ENCODE measurements around the gene PBRM1.

PBRM1 gene

GRCh38 chr3:52625041-52625440 is 60.7 kb downstream of the PBRM1 start:
- no peak for TF ChIP-seq SIN3A (IDR thresholded peaks at IDR 0.05; ENCODE audit: borderline replicate concordance, insufficient read depth, low read length)
- TF ChIP-seq TAF1 (IDR thresholded peaks at IDR 0.05; ENCODE audit: borderline replicate concordance, insufficient read depth, low read length) = no peak
- no peak for TF ChIP-seq POLR2AphosphoS5 (IDR thresholded peaks at IDR 0.05; ENCODE audit: low read depth, low read length)
- no peak for TF ChIP-seq FOXP2 (optimal IDR thresholded peaks at IDR 0.05; ENCODE audit: borderline replicate concordance, extremely low read depth, extremely low read length, insufficient read depth)
- TF ChIP-seq, protein P1, sequence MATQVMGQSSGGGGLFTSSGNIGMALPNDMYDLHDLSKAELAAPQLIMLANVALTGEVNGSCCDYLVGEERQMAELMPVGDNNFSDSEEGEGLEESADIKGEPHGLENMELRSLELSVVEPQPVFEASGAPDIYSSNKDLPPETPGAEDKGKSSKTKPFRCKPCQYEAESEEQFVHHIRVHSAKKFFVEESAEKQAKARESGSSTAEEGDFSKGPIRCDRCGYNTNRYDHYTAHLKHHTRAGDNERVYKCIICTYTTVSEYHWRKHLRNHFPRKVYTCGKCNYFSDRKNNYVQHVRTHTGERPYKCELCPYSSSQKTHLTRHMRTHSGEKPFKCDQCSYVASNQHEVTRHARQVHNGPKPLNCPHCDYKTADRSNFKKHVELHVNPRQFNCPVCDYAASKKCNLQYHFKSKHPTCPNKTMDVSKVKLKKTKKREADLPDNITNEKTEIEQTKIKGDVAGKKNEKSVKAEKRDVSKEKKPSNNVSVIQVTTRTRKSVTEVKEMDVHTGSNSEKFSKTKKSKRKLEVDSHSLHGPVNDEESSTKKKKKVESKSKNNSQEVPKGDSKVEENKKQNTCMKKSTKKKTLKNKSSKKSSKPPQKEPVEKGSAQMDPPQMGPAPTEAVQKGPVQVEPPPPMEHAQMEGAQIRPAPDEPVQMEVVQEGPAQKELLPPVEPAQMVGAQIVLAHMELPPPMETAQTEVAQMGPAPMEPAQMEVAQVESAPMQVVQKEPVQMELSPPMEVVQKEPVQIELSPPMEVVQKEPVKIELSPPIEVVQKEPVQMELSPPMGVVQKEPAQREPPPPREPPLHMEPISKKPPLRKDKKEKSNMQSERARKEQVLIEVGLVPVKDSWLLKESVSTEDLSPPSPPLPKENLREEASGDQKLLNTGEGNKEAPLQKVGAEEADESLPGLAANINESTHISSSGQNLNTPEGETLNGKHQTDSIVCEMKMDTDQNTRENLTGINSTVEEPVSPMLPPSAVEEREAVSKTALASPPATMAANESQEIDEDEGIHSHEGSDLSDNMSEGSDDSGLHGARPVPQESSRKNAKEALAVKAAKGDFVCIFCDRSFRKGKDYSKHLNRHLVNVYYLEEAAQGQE (IDR thresholded peaks at IDR 0.05; ENCODE audit: insufficient read depth in 1 of 2, low read depth in 2 of 2, low read length in 2 of 2) = no peak

DNA sequence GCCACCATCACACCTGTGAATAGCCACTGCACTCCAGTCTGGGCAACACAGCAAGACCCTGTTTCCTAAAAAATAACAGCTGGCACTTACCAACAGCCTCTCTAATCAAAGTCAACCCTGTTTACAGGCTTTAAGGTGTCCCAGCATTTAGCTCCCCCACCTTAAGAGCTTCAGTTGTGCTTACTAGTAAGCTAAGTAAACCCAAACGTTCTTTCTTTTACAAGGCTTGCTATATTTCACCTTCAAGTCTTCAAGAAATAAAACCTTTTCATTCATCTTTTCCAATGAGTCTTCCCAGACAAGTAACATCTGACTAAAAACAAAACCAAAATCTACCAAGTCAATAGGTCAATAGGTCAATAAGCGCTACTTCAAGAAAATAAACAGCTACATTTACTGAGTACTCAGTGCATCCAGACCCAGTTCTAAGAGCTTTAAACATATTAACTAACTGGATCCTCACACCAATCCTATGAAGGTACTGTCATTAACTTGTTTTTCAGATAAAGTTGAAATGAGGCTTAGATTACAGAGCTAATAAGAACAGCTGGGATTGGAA is 62.4 kb downstream of the PBRM1 start:
- TF ChIP-seq FOXP2 (optimal IDR thresholded peaks at IDR 0.05; ENCODE audit: borderline replicate concordance, extremely low read depth, extremely low read length, insufficient read depth) (no peak), SIN3A (IDR thresholded peaks at IDR 0.05; ENCODE audit: borderline replicate concordance, insufficient read depth, low read length) (no peak), TAF1 (IDR thresholded peaks at IDR 0.05; ENCODE audit: borderline replicate concordance, insufficient read depth, low read length) (no peak), POLR2AphosphoS5 (IDR thresholded peaks at IDR 0.05; ENCODE audit: low read depth, low read length) (no peak)

GRCh38 chr3:52620580-52620979 is 65.1 kb downstream of the PBRM1 start:
- TF ChIP-seq TAF1 (IDR thresholded peaks at IDR 0.05; ENCODE audit: borderline replicate concordance, insufficient read depth, low read length) (no peak), POLR2AphosphoS5 (IDR thresholded peaks at IDR 0.05; ENCODE audit: low read depth, low read length) (no peak), FOXP2 (optimal IDR thresholded peaks at IDR 0.05; ENCODE audit: borderline replicate concordance, extremely low read depth, extremely low read length, insufficient read depth) (no peak), SIN3A (IDR thresholded peaks at IDR 0.05; ENCODE audit: borderline replicate concordance, insufficient read depth, low read length) (no peak)
- TF ChIP-seq, protein P1 (IDR thresholded peaks at IDR 0.05; ENCODE audit: insufficient read depth in 1 of 2, low read depth in 2 of 2, low read length in 2 of 2) = no peak

DNA sequence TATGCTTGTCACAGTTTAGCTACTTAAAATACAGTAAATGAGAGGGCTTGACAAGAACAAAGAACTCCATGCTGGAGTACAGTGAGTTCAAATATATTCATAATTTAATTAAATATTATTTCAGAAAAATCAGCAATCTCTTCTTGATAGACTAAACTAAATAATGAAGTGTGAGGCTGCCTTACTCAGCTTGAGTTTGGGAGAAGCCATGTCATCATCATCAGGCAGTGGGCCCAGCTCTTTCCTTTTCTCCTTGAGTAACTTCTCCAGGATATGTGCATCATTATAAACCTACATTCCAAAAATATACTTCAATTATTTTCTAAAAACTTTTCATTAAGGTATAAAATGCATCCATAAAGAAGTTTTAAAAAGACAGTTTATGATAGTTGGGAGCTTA is 70.5 kb downstream of the PBRM1 start:
- TF ChIP-seq, protein P1 (IDR thresholded peaks at IDR 0.05; ENCODE audit: insufficient read depth in 1 of 2, low read depth in 2 of 2, low read length in 2 of 2) = no peak
- TF ChIP-seq POLR2AphosphoS5 (IDR thresholded peaks at IDR 0.05; ENCODE audit: low read depth, low read length) (no peak), SIN3A (IDR thresholded peaks at IDR 0.05; ENCODE audit: borderline replicate concordance, insufficient read depth, low read length) (no peak), TAF1 (IDR thresholded peaks at IDR 0.05; ENCODE audit: borderline replicate concordance, insufficient read depth, low read length) (no peak), FOXP2 (optimal IDR thresholded peaks at IDR 0.05; ENCODE audit: borderline replicate concordance, extremely low read depth, extremely low read length, insufficient read depth) (no peak)

GRCh38 chr3:52614689-52615088 is 71.0 kb downstream of the PBRM1 start:
- TF ChIP-seq SIN3A (IDR thresholded peaks at IDR 0.05; ENCODE audit: borderline replicate concordance, insufficient read depth, low read length) = no peak
- no peak for TF ChIP-seq FOXP2 (optimal IDR thresholded peaks at IDR 0.05; ENCODE audit: borderline replicate concordance, extremely low read depth, extremely low read length, insufficient read depth)

GRCh38 chr3:52609316-52609815 is 76.3 kb downstream of the PBRM1 start:
- no peak for TF ChIP-seq TAF1 (IDR thresholded peaks at IDR 0.05; ENCODE audit: borderline replicate concordance, insufficient read depth, low read length)
- no peak for TF ChIP-seq POLR2AphosphoS5 (IDR thresholded peaks at IDR 0.05; ENCODE audit: low read depth, low read length)
- TF ChIP-seq, protein P1 (IDR thresholded peaks at IDR 0.05; ENCODE audit: insufficient read depth in 1 of 2, low read depth in 2 of 2, low read length in 2 of 2) = no peak
- no peak for TF ChIP-seq SIN3A (IDR thresholded peaks at IDR 0.05; ENCODE audit: borderline replicate concordance, insufficient read depth, low read length)
- no peak for TF ChIP-seq FOXP2 (optimal IDR thresholded peaks at IDR 0.05; ENCODE audit: borderline replicate concordance, extremely low read depth, extremely low read length, insufficient read depth)
